Measurements from ENCODE around the gene SLCO2A1. TPM values are rescaled to one million over a fixed set of nuclear protein-coding genes. Genes with fewer than 3 reads are reported as not detected.

SLCO2A1 gene
- total RNA-seq (ENCODE audit: low replicate concordance) = 0.07 and 0.09 TPM in 2 replicates

GRCh38 chr3:134029734-134030378, at the start of gene SLCO2A1:
Gene SLCO2A1 (minus strand): TSS chr3:134029925. CDS start chr3:134029802, 123 bp downstream.
- Histone ChIP-seq H3K27ac (no peak within 1 kb of the TSS), H4K20me1 (ENCODE audit: low read depth) (peaks cover 3% of the 10 kb centered on the region), H3K4me2 (peak within 1 kb of the TSS; percentile 98), H2AFZ (replicated peaks) (peak within 1 kb of the TSS; percentile 83), H3K4me3 (peak within 1 kb of the TSS; percentile 70), H3K79me2 (ENCODE audit: low read depth) (no peaks in the 10 kb centered on the region), H3K27me3 (peaks cover 68% of the 10 kb centered on the region), H3K36me3 (no peaks in the 10 kb centered on the region), H3K9me3 (ENCODE audit: low read depth) (no peaks in the 10 kb centered on the region), H3F3A (ENCODE audit: low read depth) (no peaks in the 10 kb centered on the region), H3K4me1 (peaks cover 5% of the 10 kb centered on the region), H3K9ac (no peak within 1 kb of the TSS)
- Mint-ChIP-seq H3K36me3 (no peaks in the 10 kb centered on the region), H3K9me3 (no peaks in the 10 kb centered on the region), H3K4me3 (peak within 1 kb of the TSS; percentile 91), H3K27me3 (ENCODE audit: insufficient read depth, low read depth) (peaks cover 21% of the 10 kb centered on the region), H3K4me1 (peaks cover 10% of the 10 kb centered on the region), H3K27ac (no peak within 1 kb of the TSS)
- DNase-seq (ENCODE audit: low spot score) = peak; percentile 77
- TF ChIP-seq CTCF (IDR thresholded peaks at IDR 0.05) (no peak), EZH2phosphoT487 (IDR thresholded peaks at IDR 0.05) (no peak), EZH2 (IDR thresholded peaks at IDR 0.05) (peak; percentile 23)

GRCh38 chr3:134079111-134079547, 49.4 kb upstream of the SLCO2A1 start:
- no peaks in the 10 kb centered on the region for H3K4me1 ChIP-seq
- peaks cover 8% of the 10 kb centered on the region for H3K27me3 Mint-ChIP-seq (ENCODE audit: insufficient read depth, low read depth)
- H3K79me2 ChIP-seq (ENCODE audit: low read depth) = no peaks in the 10 kb centered on the region
- H3K27ac Mint-ChIP-seq = no peak overlapping the region
- H3K4me3 ChIP-seq = no peak overlapping the region
- peaks cover 10% of the 10 kb centered on the region for H3K9me3 ChIP-seq (ENCODE audit: low read depth)
- H3K27ac ChIP-seq = no peak overlapping the region
- H3K36me3 ChIP-seq = no peaks in the 10 kb centered on the region
- no peak overlapping the region for H3K4me2 ChIP-seq
- peaks cover 2% of the 10 kb centered on the region for H3K36me3 Mint-ChIP-seq
- H3K9me3 Mint-ChIP-seq = peaks cover 21% of the 10 kb centered on the region
- H3K9ac ChIP-seq = no peak overlapping the region
- TF ChIP-seq CTCF (IDR thresholded peaks at IDR 0.05) (no peak), EZH2phosphoT487 (IDR thresholded peaks at IDR 0.05) (no peak), EZH2 (IDR thresholded peaks at IDR 0.05) (no peak)
- H3K4me1 Mint-ChIP-seq = peaks cover 2% of the 10 kb centered on the region
- H2AFZ ChIP-seq (replicated peaks) = no peak overlapping the region
- no peaks in the 10 kb centered on the region for H3F3A ChIP-seq (ENCODE audit: low read depth)
- DNase-seq (ENCODE audit: low spot score) = no peak
- no peak overlapping the region for H3K4me3 Mint-ChIP-seq
- H4K20me1 ChIP-seq (ENCODE audit: low read depth) = no peaks in the 10 kb centered on the region
- no peaks in the 10 kb centered on the region for H3K27me3 ChIP-seq

GRCh38 chr3:134078169-134078831, 48.6 kb upstream of the SLCO2A1 start:
- H3K36me3 ChIP-seq = no peaks in the 10 kb centered on the region
- H3K9me3 ChIP-seq (ENCODE audit: low read depth) = peaks cover 10% of the 10 kb centered on the region
- H3K4me3 ChIP-seq = no peak overlapping the region
- Mint-ChIP-seq H3K27me3 (ENCODE audit: insufficient read depth, low read depth) (peaks cover 12% of the 10 kb centered on the region), H3K4me3 (no peak overlapping the region), H3K27ac (no peak overlapping the region), H3K9me3 (peaks cover 21% of the 10 kb centered on the region), H3K36me3 (peaks cover 2% of the 10 kb centered on the region), H3K4me1 (peaks cover 2% of the 10 kb centered on the region)
- TF ChIP-seq EZH2 (IDR thresholded peaks at IDR 0.05) (no peak), EZH2phosphoT487 (IDR thresholded peaks at IDR 0.05) (no peak), CTCF (IDR thresholded peaks at IDR 0.05) (no peak)
- H3K27me3 ChIP-seq = no peaks in the 10 kb centered on the region
- no peak overlapping the region for H3K4me2 ChIP-seq
- no peaks in the 10 kb centered on the region for H3K79me2 ChIP-seq (ENCODE audit: low read depth)
- H4K20me1 ChIP-seq (ENCODE audit: low read depth) = no peaks in the 10 kb centered on the region
- H2AFZ ChIP-seq (replicated peaks) = no peak overlapping the region
- H3K9ac ChIP-seq = no peak overlapping the region
- no peak overlapping the region for H3K27ac ChIP-seq
- H3F3A ChIP-seq (ENCODE audit: low read depth) = no peaks in the 10 kb centered on the region
- DNase-seq (ENCODE audit: low spot score) = no peak
- H3K4me1 ChIP-seq = no peaks in the 10 kb centered on the region

Data from neural progenitor cell (in vitro differentiated cells).